PC-3 (cell line): Measurements from ENCODE around the gene TMEM141. TPM values are rescaled to one million over a fixed set of nuclear protein-coding genes. Genes with fewer than 3 reads are reported as not detected.

Source experiments
- ATAC-seq: fragments of 200-7000 bp; cut with Tn5 transposase; 2 replicates; pipeline ENCODE4 v1.9.1; 2020; ENCODE audit warnings: mild to moderate bottlenecking, moderate library complexity
- BruUV-seq: library from RNA; stranded (reverse); fragments of 400-500 nt; replicated peaks from 2 replicates; lab custom pipeline; 2021; lab: Mats Ljungman, UMichigan
- CTCF ChIA-PET: fragments of 300-600 bp; sonication (Branson Sonifier 250); formaldehyde crosslinking; loops from one replicate; lab custom pipeline; 2022; ENCODE audit warnings: antibody characterized with exemption; lab: Charles Lee
- POLR2A ChIA-PET: fragments of 300-600 bp; sonication (Branson Sonifier 250); formaldehyde crosslinking; loops from one replicate; lab custom pipeline; 2022; ENCODE audit warnings: antibody characterized with exemption; ENCODE audit not compliant: unreplicated experiment; lab: Charles Lee
- DNase-seq: peaks from one replicate; pipeline ENCODE4 v3.0.0-alpha.2; 2015
- H2AFZ ChIP-seq: fragments of 300-600 bp; sonication (generic); 2 replicates; pipeline ENCODE4 v1.6.0; 2016; ENCODE audit warnings: antibody characterized with exemption, low read length
- H3F3A ChIP-seq: fragments of 300-600 bp; sonication (generic); one replicate; pipeline ENCODE4 v1.6.0; 2017; ENCODE audit warnings: antibody characterized with exemption, low read length, control low read depth, mild to moderate bottlenecking; ENCODE audit not compliant: unreplicated experiment
- H3K27ac ChIP-seq: fragments of 300-600 bp; sonication (generic); 2 replicates; pipeline ENCODE4 v1.5.1; 2016; ENCODE audit warnings: mild to moderate bottlenecking, low read length
- H3K27me3 ChIP-seq: fragments of 300-600 bp; sonication (generic); 2 replicates; pipeline ENCODE4 v1.6.1; 2016; ENCODE audit warnings: low read length, mixed read lengths
- H3K36me3 ChIP-seq: fragments of 300-600 bp; sonication (generic); 2 replicates; pipeline ENCODE4 v1.6.1; 2016; ENCODE audit warnings: low read depth, mixed run types, low read length, mixed read lengths
- H3K4me1 ChIP-seq: fragments of 300-600 bp; sonication (generic); 2 replicates; pipeline ENCODE4 v1.5.1; 2016; ENCODE audit warnings: low read length; ENCODE audit not compliant: insufficient read depth
- H3K4me2 ChIP-seq: fragments of 300-600 bp; sonication (generic); 2 replicates; pipeline ENCODE4 v1.6.0; 2016; ENCODE audit warnings: low read length
- H3K4me3 ChIP-seq: fragments of 300-600 bp; sonication (generic); 2 replicates; pipeline ENCODE4 v1.5.1; 2016; ENCODE audit warnings: mild to moderate bottlenecking, low read length, mixed read lengths
- H3K79me2 ChIP-seq: fragments of 300-600 bp; sonication (generic); 2 replicates; pipeline ENCODE4 v1.6.1; 2017; ENCODE audit warnings: low read length, mixed read lengths
- H3K9ac ChIP-seq: fragments of 300-600 bp; sonication (generic); 2 replicates; pipeline ENCODE4 v1.6.0; 2016; ENCODE audit warnings: mild to moderate bottlenecking, low read length
- H3K9me2 ChIP-seq: fragments of 300-600 bp; sonication (generic); replicated peaks from 2 replicates; pipeline ENCODE4 v1.6.1; 2016; ENCODE audit warnings: mixed run types, low read length, mixed read lengths
- H3K9me3 ChIP-seq: fragments of 300-600 bp; sonication (generic); 2 replicates; pipeline ENCODE4 v1.6.1; 2016; ENCODE audit warnings: low read length, mixed read lengths
- H4K20me1 ChIP-seq: fragments of 300-600 bp; sonication (generic); 2 replicates; pipeline ENCODE4 v1.6.1; 2016; ENCODE audit warnings: low read length, mixed read lengths
- CTCF ChIP-seq: fragments of 300-600 bp; sonication (generic); conservative IDR thresholded peaks from 2 replicates; pipeline ENCODE4 v1.5.1; 2017; ENCODE audit warnings: antibody characterized with exemption, low read depth, mild to moderate bottlenecking, low read length
- EZH2 ChIP-seq: fragments of 300-600 bp; sonication (generic); IDR thresholded peaks from one replicate; pipeline ENCODE4 v1.6.1; 2017; ENCODE audit warnings: antibody characterized with exemption, mild to moderate bottlenecking, low read length; ENCODE audit not compliant: unreplicated experiment
- EZH2phosphoT487 ChIP-seq: fragments of 300-600 bp; sonication (generic); IDR thresholded peaks from 2 replicates; pipeline ENCODE4 v1.6.1; 2018; ENCODE audit warnings: mild to moderate bottlenecking, antibody characterized with exemption, low read length, borderline replicate concordance
- intact Hi-C: fragments of 100-400 bp; cut with micrococcal nuclease; formaldehyde crosslinking; loops from 2 replicates; pipeline ENCODE4 v1.9.0; 2023
- total RNA-seq: library from RNA; depleted of rRNA; stranded (reverse); fragments of >200 nt; gene quantifications from 2 replicates; pipeline ENCODE4 v1.2.3, GENCODE V29; 2014

TMEM141 gene
- total RNA-seq, 1 experiment from 2014 or later, result 101 TPM

DNA sequence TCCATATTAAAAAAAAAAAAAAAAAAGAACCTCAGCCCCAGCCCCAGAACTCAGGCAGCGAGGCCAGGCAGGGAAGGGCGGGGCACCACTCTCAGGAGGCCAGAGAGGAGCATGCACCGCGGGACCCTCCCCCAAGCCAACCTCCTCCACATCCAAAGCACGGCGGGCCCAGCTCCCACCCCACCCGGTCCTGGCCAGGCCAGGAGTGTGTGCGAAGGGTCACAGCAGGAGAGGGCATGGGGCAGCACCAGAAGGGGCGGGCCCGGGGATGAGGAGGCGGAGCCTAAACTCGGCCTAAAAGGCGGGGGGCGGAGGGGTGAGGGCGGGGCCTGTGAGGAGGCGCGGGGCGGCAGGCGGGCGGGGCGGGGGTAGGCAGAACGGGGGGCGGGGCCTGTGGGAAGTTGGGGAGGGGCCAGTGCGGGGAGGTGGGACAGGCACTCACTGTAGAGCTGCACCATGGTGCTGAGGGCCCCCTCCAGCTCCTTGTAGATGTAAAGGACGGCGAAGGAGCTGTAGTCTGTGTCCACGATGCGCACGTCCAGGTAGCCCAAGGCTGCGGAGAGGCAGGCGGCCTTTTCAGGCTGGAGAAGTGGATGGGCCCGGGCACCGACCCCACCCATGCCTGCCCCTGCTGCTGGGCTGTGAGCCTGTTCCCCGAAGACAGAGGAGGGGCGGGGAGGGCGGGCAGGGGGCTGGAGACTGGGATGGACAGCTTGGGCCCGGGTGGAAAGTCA is 28.1 kb upstream of the TMEM141 start:
- no peak for ATAC-seq
- H3F3A ChIP-seq, result no peaks in the 10 kb centered on the region
- H3K4me3 ChIP-seq, result no peak overlapping the region
- ChIA-PET POLR2A (no interaction called here), CTCF (no interaction called here)
- H3K27ac ChIP-seq, result no peak overlapping the region
- no peaks in the 10 kb centered on the region for H3K79me2 ChIP-seq
- BruUV-seq, result no TSS peak
- H3K4me1 ChIP-seq, result peaks cover 3% of the 10 kb centered on the region; the same call in 1 of the 2 replicates
- DNase-seq, result peak; percentile 18
- no peaks in the 10 kb centered on the region for H3K9me3 ChIP-seq
- no peaks in the 10 kb centered on the region; the same call in 1 of the 2 replicates for H3K27me3 ChIP-seq
- no peaks in the 10 kb centered on the region for H3K36me3 ChIP-seq
- no peak overlapping the region for H2AFZ ChIP-seq
- intact Hi-C loops, result no loop called here
- no peak overlapping the region for H3K9ac ChIP-seq
- H3K4me2 ChIP-seq, result no peak overlapping the region
- no peaks in the 10 kb centered on the region for H3K9me2 ChIP-seq
- H4K20me1 ChIP-seq, result no peaks in the 10 kb centered on the region
- TF ChIP-seq EZH2, result no peak
- TF ChIP-seq EZH2phosphoT487, result no peak
- no peak for TF ChIP-seq CTCF

DNA sequence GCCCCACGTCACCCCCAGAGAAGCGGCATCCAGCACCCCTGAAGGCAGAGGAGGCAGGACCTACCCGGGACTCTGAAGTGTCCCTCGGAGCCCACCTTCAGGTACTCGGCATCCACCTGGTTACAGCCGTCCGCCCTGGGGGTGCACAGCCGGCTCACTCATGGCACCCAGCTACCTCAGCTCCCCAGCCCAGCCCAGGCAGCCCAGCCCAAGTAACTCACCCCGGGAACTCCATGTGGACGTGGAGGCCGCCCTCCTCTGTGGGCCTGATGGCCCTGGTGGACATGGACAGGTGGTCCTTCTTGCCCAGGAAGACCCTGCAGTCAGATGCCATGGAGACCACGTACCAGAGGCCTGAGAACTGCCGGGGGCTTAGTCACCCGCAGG is 27.5 kb upstream of the TMEM141 start:
- CTCF ChIA-PET, result no interaction called here
- TF ChIP-seq CTCF (no peak), EZH2 (no peak)
- H3K79me2 ChIP-seq, result no peaks in the 10 kb centered on the region
- H3K4me2 ChIP-seq, result no peak overlapping the region
- H3K9me3 ChIP-seq, result no peaks in the 10 kb centered on the region
- ATAC-seq, result no peak
- no peaks in the 10 kb centered on the region for H4K20me1 ChIP-seq
- BruUV-seq, result no TSS peak
- intact Hi-C loops, result no loop called here
- no peak overlapping the region for H3K27ac ChIP-seq
- H3K9ac ChIP-seq, result no peak overlapping the region
- no peak for DNase-seq
- POLR2A ChIA-PET, result no interaction called here
- H3K4me3 ChIP-seq, result no peak overlapping the region
- H2AFZ ChIP-seq, result no peak overlapping the region
- H3K36me3 ChIP-seq, result no peaks in the 10 kb centered on the region
- no peaks in the 10 kb centered on the region for H3F3A ChIP-seq
- no peaks in the 10 kb centered on the region; the same call in 1 of the 2 replicates for H3K27me3 ChIP-seq
- H3K4me1 ChIP-seq, result peaks cover 3% of the 10 kb centered on the region; the same call in 1 of the 2 replicates
- H3K9me2 ChIP-seq, result no peaks in the 10 kb centered on the region

- BruUV-seq, result no TSS peak
- Histone ChIP-seq H2AFZ (no peak within 1 kb of the TSS), H3K4me2 (no peak within 1 kb of the TSS), H4K20me1 (no peaks in the 10 kb centered on the region), H3K4me1 (peaks cover 3% of the 10 kb centered on the region; the same call in 1 of the 2 replicates), H3K27me3 (no peaks in the 10 kb centered on the region; the same call in 1 of the 2 replicates), H3K27ac (no peak within 1 kb of the TSS), H3K4me3 (no peak within 1 kb of the TSS), H3K9me3 (no peaks in the 10 kb centered on the region), H3K36me3 (no peaks in the 10 kb centered on the region), H3K9me2 (no peaks in the 10 kb centered on the region), H3K9ac (no peak within 1 kb of the TSS), H3K79me2 (no peaks in the 10 kb centered on the region), H3F3A (no peaks in the 10 kb centered on the region)
- CTCF ChIA-PET, result no interaction called here
- POLR2A ChIA-PET, result no interaction called here
- ATAC-seq (no peak), DNase-seq (no peak)
- TF ChIP-seq CTCF (no peak), EZH2phosphoT487 (no peak), EZH2 (no peak)
- intact Hi-C loops, result no loop called here
Measured at GRCh38 chr9:136764301-136764891, 26.7 kb upstream of the TMEM141 start, which contains the start of gene LCN15. TSS of gene LCN15 (minus strand) at chr9:136764518. CDS start at chr9:136764488, 30 bp downstream.
